Measurements from ENCODE around the gene ATP8A2. TPM values are rescaled to one million over a fixed set of nuclear protein-coding genes. Genes with fewer than 3 reads are reported as not detected.

ATP8A2 gene
- total RNA-seq, 2 donors from 2014 or later, result 1.6 to 2.9 TPM

DNA sequence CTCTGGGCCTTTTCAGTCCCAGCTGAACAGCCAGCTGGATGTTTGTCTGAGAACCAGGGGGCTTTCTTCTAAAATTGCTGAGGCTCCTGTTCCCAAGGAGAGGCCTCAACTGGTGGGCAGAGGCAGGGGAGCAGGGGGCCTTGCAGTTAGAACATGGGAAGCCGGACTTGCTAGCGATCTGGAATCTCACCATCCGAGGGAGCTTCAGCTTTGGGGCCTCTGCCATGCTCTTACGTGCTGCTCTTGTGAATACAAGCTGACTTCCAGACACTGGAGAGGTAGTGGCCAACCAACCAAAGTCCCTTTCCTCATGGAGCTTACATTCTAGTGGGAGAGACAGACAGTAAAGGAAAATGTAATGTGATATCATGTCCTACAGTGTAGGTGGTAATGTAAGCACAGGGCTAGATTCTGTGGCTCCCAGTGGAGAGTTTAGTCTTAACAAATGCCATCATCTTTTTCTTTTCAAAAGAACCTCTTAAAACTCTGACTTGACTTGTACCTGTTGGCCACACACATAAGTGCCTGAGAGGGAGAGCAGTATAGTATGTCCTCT lies 657.9 kb downstream of the ATP8A2 start:
- no peaks in the 10 kb centered on the region for H3K27me3 Mint-ChIP-seq (ENCODE audit: insufficient read depth)
- peaks cover 17% of the 10 kb centered on the region for H3K9me3 Mint-ChIP-seq
- TF ChIP-seq, protein P1, sequence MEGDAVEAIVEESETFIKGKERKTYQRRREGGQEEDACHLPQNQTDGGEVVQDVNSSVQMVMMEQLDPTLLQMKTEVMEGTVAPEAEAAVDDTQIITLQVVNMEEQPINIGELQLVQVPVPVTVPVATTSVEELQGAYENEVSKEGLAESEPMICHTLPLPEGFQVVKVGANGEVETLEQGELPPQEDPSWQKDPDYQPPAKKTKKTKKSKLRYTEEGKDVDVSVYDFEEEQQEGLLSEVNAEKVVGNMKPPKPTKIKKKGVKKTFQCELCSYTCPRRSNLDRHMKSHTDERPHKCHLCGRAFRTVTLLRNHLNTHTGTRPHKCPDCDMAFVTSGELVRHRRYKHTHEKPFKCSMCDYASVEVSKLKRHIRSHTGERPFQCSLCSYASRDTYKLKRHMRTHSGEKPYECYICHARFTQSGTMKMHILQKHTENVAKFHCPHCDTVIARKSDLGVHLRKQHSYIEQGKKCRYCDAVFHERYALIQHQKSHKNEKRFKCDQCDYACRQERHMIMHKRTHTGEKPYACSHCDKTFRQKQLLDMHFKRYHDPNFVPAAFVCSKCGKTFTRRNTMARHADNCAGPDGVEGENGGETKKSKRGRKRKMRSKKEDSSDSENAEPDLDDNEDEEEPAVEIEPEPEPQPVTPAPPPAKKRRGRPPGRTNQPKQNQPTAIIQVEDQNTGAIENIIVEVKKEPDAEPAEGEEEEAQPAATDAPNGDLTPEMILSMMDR (conservative IDR thresholded peaks at IDR 0.05), result no peak
- WGBS, 2 experiments (ENCODE audit: insufficient coverage in 1 of 2, insufficient read length in 1 of 2), result 92 to 100% methylated on average over 2 to 4 of the region's 4 CpGs
- H3K36me3 ChIP-seq (ENCODE audit: control insufficient read depth, insufficient read depth, low read length), result no peaks in the 10 kb centered on the region
- H3K4me3 Mint-ChIP-seq, result no peak overlapping the region
- no peak overlapping the region for H3K9ac ChIP-seq (ENCODE audit: extremely low read depth, low read length, poor library complexity, severe bottlenecking)
- H3K36me3 Mint-ChIP-seq (ENCODE audit: low read depth), result no peaks in the 10 kb centered on the region
- H3K9me3 ChIP-seq (ENCODE audit: control insufficient read depth, low read length), result peaks cover 14% of the 10 kb centered on the region
- H3K4me1 ChIP-seq (ENCODE audit: control insufficient read depth, insufficient read depth, low read length), result no peaks in the 10 kb centered on the region
- no peaks in the 10 kb centered on the region for H3K27me3 ChIP-seq (ENCODE audit: control insufficient read depth, insufficient read depth, low read length, poor library complexity, severe bottlenecking)
- peaks cover 8% of the 10 kb centered on the region for H3K4me1 Mint-ChIP-seq
- no peak overlapping the region for H3K27ac ChIP-seq (ENCODE audit: low read depth, low read length)
- no peak overlapping the region for H3K27ac Mint-ChIP-seq
- DNase-seq, result no peak
- H3K4me3 ChIP-seq (ENCODE audit: low read length), result no peak overlapping the region

DNA sequence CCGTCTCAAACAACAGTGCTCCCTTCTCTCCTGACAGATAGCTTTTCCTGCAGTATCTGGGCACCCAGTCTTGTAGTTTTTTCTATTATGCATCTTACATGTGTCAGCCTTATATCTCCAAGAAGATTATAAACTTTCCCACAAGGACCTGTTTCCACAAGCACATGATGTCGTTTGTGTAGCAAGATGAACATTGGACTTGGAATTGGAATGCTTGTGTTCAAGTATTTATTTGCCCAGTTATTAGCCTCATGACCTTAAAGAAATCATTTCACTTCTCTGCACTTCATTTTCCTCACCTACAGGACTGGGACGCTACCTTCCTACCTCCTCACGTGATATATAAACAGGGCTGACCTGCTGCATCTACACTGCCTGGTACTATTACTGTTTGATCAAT lies 658.6 kb downstream of the ATP8A2 start:
- TF ChIP-seq, protein P1 (conservative IDR thresholded peaks at IDR 0.05), result no peak
- Mint-ChIP-seq H3K4me3 (no peak overlapping the region), H3K9me3 (peaks cover 17% of the 10 kb centered on the region), H3K4me1 (peaks cover 2% of the 10 kb centered on the region), H3K27me3 (ENCODE audit: insufficient read depth) (no peaks in the 10 kb centered on the region), H3K27ac (no peak overlapping the region), H3K36me3 (ENCODE audit: low read depth) (no peaks in the 10 kb centered on the region)
- no peaks in the 10 kb centered on the region for H3K36me3 ChIP-seq (ENCODE audit: control insufficient read depth, insufficient read depth, low read length)
- no peaks in the 10 kb centered on the region for H3K4me1 ChIP-seq (ENCODE audit: control insufficient read depth, insufficient read depth, low read length)
- H3K4me3 ChIP-seq (ENCODE audit: low read length), result no peak overlapping the region
- H3K27me3 ChIP-seq (ENCODE audit: control insufficient read depth, insufficient read depth, low read length, poor library complexity, severe bottlenecking), result no peaks in the 10 kb centered on the region
- H3K9ac ChIP-seq (ENCODE audit: extremely low read depth, low read length, poor library complexity, severe bottlenecking), result no peak overlapping the region
- WGBS, 2 experiments (ENCODE audit: insufficient coverage in 1 of 2, insufficient read length in 1 of 2), result 82 to 94% methylated on average over 1 to 4 of the region's 4 CpGs
- no peak overlapping the region for H3K27ac ChIP-seq (ENCODE audit: low read depth, low read length)
- peaks cover 14% of the 10 kb centered on the region for H3K9me3 ChIP-seq (ENCODE audit: control insufficient read depth, low read length)
- no peak for DNase-seq

DNA sequence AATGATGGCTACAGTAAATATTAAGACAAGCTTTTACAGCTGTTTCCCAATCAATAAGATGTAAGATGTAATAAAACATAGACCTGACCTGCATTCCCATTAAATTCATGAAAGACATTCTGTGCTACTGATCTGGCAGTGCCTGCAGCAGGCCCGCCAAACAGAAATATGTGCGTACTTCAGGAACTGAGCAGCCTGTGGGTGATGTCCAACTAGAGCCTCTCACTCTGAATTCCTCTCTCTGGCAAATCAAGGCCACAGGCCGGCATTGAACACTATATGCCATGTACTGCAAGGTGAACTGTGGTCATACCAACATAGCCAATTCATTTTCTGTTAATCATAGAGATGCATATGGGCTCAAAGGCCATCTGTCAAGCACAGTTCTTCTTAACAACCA lies 662.2 kb downstream of the ATP8A2 start:
- no peaks in the 10 kb centered on the region for H3K27me3 Mint-ChIP-seq (ENCODE audit: insufficient read depth)
- H3K4me1 Mint-ChIP-seq, result no peaks in the 10 kb centered on the region
- H3K27ac Mint-ChIP-seq, result no peak overlapping the region
- no peaks in the 10 kb centered on the region for H3K4me1 ChIP-seq (ENCODE audit: control insufficient read depth, insufficient read depth, low read length)
- no peak overlapping the region for H3K27ac ChIP-seq (ENCODE audit: low read depth, low read length)
- DNase-seq, result no peak
- no peak overlapping the region for H3K4me3 Mint-ChIP-seq
- H3K27me3 ChIP-seq (ENCODE audit: control insufficient read depth, insufficient read depth, low read length, poor library complexity, severe bottlenecking), result no peaks in the 10 kb centered on the region
- H3K4me3 ChIP-seq (ENCODE audit: low read length), result no peak overlapping the region
- TF ChIP-seq, protein P1 (conservative IDR thresholded peaks at IDR 0.05), result no peak
- H3K9me3 Mint-ChIP-seq, result peaks cover 34% of the 10 kb centered on the region
- H3K9ac ChIP-seq (ENCODE audit: extremely low read depth, low read length, poor library complexity, severe bottlenecking), result no peak overlapping the region
- no peaks in the 10 kb centered on the region for H3K36me3 ChIP-seq (ENCODE audit: control insufficient read depth, insufficient read depth, low read length)
- H3K36me3 Mint-ChIP-seq (ENCODE audit: low read depth), result peaks cover 6% of the 10 kb centered on the region
- WGBS, 2 experiments (ENCODE audit: insufficient coverage in 1 of 2, insufficient read length in 1 of 2), result 91 to 100% methylated on average over 3 of the region's 3 CpGs
- peaks cover 30% of the 10 kb centered on the region for H3K9me3 ChIP-seq (ENCODE audit: control insufficient read depth, low read length)

Measured in endodermal cell (in vitro differentiated cells).